Gastroesophageal sphincter (tissue), 3 donors: ENCODE measurements around the gene R3HCC1L.

ENCODE experiments used
- CTCF ChIP-seq, 4 experiments: fragments of 200-600 bp in 2 of 4; fragments of 450-650 bp in 2 of 4; sonication (generic) in 1 of 4; IDR thresholded peaks; one replicate each; pipeline ENCODE4 v1.5.1; 2017 to 2019; ENCODE audit warnings: antibody characterized with exemption in 4 of 4, mild to moderate bottlenecking in 2 of 4, moderate library complexity in 2 of 4
- EP300 ChIP-seq: sonication (generic); formaldehyde crosslinking; IDR thresholded peaks from one replicate; pipeline ENCODE4 v1.6.1; 2017; ENCODE audit warnings: antibody characterized with exemption, mild to moderate bottlenecking
- POLR2AphosphoS5 ChIP-seq: sonication (generic); formaldehyde crosslinking; IDR thresholded peaks from one replicate; pipeline ENCODE4 v1.6.1; 2017; ENCODE audit warnings: antibody characterized with exemption

DNA sequence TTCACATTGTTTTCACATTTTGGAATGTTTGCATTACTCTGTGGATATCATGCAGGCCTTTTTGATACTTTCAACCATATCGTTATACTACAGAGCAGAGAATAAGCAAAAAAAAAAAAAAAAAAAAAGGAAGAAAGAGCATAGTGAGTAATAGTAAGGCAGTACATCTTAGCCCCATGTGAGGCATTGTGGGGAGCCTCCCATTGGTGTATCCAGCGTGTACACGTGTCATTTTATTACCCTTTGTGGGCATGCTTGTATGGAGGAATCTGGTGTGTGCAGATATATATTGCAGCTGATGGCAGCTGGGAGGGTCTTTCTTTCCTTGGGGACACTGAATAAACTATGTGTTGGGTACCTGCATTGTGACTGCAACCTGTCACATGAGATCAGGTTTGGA lies 19.6 kb downstream of the R3HCC1L start:
- TF ChIP-seq CTCF (IDR thresholded peaks at IDR 0.05) (no peak), POLR2AphosphoS5 (no peak), EP300 (no peak)
